SU-DHL-6 (cell line): ENCODE results near the gene STAP1.

ENCODE experiments used
- H2AFZ ChIP-seq: fragments of 200-600 bp; sonication (generic); 2 replicates; pipeline ENCODE4 v1.6.1; 2014; ENCODE audit warnings: low read depth, mild to moderate bottlenecking, moderate library complexity, mixed read lengths, antibody characterized with exemption, low read length; ENCODE audit not compliant: severe bottlenecking
- H3F3A ChIP-seq: fragments of 200-600 bp; shearing (Covaris generic); 2 replicates; pipeline ENCODE4 v1.6.0; 2016; ENCODE audit warnings: antibody characterized with exemption, mild to moderate bottlenecking; ENCODE audit not compliant: insufficient read depth
- H3K27ac ChIP-seq: fragments of 200-600 bp; sonication (generic); 2 replicates; pipeline ENCODE4 v1.5.1; 2016; ENCODE audit warnings: low read depth, mild to moderate bottlenecking, low read length, moderate library complexity, mixed read lengths
- H3K27me3 ChIP-seq: fragments of 200-600 bp; sonication (generic), shearing (Covaris generic); 2 replicates; pipeline ENCODE4 v1.6.0; 2014; ENCODE audit warnings: mild to moderate bottlenecking, low read length
- H3K36me3 ChIP-seq: fragments of 200-600 bp; sonication (generic); 2 replicates; pipeline ENCODE4 v1.6.1; 2014; ENCODE audit warnings: mild to moderate bottlenecking, low read length, mixed read lengths
- H3K4me2 ChIP-seq: fragments of 300-600, 200-600 bp; shearing (Covaris generic), sonication (generic); 2 replicates; pipeline ENCODE4 v1.6.0; 2014; ENCODE audit warnings: low read length, low read depth, mild to moderate bottlenecking; ENCODE audit not compliant: poor library complexity, severe bottlenecking
- H3K4me3 ChIP-seq: fragments of 200-600 bp; sonication (generic); 2 replicates; pipeline ENCODE4 v1.5.1; 2014; ENCODE audit warnings: antibody characterized with exemption, low read length, mild to moderate bottlenecking, mixed read lengths; ENCODE audit not compliant: insufficient read depth, poor library complexity, severe bottlenecking
- H3K79me2 ChIP-seq: fragments of 200-600 bp; sonication (generic); 2 replicates; pipeline ENCODE4 v1.6.1; 2014; ENCODE audit warnings: mild to moderate bottlenecking, low read length, moderate library complexity; ENCODE audit not compliant: insufficient read depth
- H3K9ac ChIP-seq: fragments of 200-600 bp; sonication (generic); 2 replicates; pipeline ENCODE4 v1.7.0; 2014; ENCODE audit warnings: mild to moderate bottlenecking, low read length
- H3K9me2 ChIP-seq: fragments of 200-600 bp; sonication (generic); replicated peaks from 2 replicates; pipeline ENCODE4 v1.6.1; 2014; ENCODE audit warnings: low read length; ENCODE audit not compliant: insufficient read depth
- H3K9me3 ChIP-seq: fragments of 200-600 bp; sonication (generic); 2 replicates; pipeline ENCODE4 v1.6.1; 2014; ENCODE audit warnings: low read length, mixed read lengths; ENCODE audit not compliant: insufficient read depth
- H4K20me1 ChIP-seq: fragments of 200-600 bp; sonication (generic); 2 replicates; pipeline ENCODE4 v1.6.1; 2014; ENCODE audit warnings: low read depth, mild to moderate bottlenecking, antibody characterized with exemption, low read length, moderate library complexity, mixed read lengths
- EZH2phosphoT487 ChIP-seq: fragments of 200-600 bp; sonication (generic), shearing (Covaris generic); conservative IDR thresholded peaks from 2 replicates; pipeline ENCODE4 v1.6.1; 2018; ENCODE audit warnings: mild to moderate bottlenecking, antibody characterized with exemption, low read length, moderate library complexity, mixed read lengths
- TF ChIP-seq, protein P1 (sequence below): fragments of 200-600 bp; sonication (generic); IDR thresholded peaks from one replicate; pipeline ENCODE4 v1.5.1; 2017; ENCODE audit warnings: antibody characterized with exemption, mild to moderate bottlenecking, low read length, moderate library complexity; ENCODE audit not compliant: insufficient read depth, poor library complexity, severe bottlenecking

Gene STAP1

GRCh38 chr4:67558493-67558892 is at the start of gene STAP1:
TSS of gene STAP1 (plus strand) at chr4:67558727. CDS start at chr4:67558810, 83 bp downstream.
- Histone ChIP-seq H3K9me2 (no peaks in the 10 kb centered on the region), H3K9me3 (no peaks in the 10 kb centered on the region), H3K79me2 (peaks cover 49% of the 10 kb centered on the region), H3K36me3 (peaks cover 2% of the 10 kb centered on the region; the same call in 1 of the 2 replicates), H3F3A (peaks cover 3% of the 10 kb centered on the region; the same call in 1 of the 2 replicates), H2AFZ (no peak within 1 kb of the TSS), H3K4me3 (peak within 1 kb of the TSS; percentile 73), H4K20me1 (no peaks in the 10 kb centered on the region), H3K27ac (peak within 1 kb of the TSS; percentile 87), H3K9ac (peak within 1 kb of the TSS; percentile 69), H3K27me3 (no peaks in the 10 kb centered on the region), H3K4me2 (peak within 1 kb of the TSS; percentile 70)
- TF ChIP-seq EZH2phosphoT487 = no peak
- TF ChIP-seq, protein P1, sequence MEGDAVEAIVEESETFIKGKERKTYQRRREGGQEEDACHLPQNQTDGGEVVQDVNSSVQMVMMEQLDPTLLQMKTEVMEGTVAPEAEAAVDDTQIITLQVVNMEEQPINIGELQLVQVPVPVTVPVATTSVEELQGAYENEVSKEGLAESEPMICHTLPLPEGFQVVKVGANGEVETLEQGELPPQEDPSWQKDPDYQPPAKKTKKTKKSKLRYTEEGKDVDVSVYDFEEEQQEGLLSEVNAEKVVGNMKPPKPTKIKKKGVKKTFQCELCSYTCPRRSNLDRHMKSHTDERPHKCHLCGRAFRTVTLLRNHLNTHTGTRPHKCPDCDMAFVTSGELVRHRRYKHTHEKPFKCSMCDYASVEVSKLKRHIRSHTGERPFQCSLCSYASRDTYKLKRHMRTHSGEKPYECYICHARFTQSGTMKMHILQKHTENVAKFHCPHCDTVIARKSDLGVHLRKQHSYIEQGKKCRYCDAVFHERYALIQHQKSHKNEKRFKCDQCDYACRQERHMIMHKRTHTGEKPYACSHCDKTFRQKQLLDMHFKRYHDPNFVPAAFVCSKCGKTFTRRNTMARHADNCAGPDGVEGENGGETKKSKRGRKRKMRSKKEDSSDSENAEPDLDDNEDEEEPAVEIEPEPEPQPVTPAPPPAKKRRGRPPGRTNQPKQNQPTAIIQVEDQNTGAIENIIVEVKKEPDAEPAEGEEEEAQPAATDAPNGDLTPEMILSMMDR = no peak

DNA sequence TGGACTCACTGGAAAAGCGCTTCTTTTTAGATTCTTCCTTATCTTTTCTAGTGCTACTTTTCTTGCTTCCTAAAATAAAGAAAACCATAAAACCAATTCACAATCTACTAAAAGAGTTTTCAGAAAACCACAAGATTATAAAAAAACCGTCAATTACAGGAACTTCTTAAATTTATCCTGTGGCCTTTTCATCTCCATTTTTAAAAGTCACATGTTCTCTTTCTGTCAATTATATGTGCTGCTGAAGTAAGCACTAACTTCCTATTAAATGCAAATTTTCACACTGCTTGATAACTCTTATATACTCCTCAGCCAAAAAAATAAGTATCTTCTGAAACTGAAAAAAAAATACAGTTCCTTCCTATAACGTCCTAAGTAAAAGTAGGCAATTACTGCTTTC is 46.0 kb upstream of the STAP1 start:
- Histone ChIP-seq H3K36me3 (peaks cover 4% of the 10 kb centered on the region; the same call in 1 of the 2 replicates), H3K27ac (no peak overlapping the region), H3K27me3 (no peaks in the 10 kb centered on the region)

GRCh38 chr4:67520141-67520540 is 38.4 kb upstream of the STAP1 start:
- no peaks in the 10 kb centered on the region for H3K9me3 ChIP-seq
- no peaks in the 10 kb centered on the region for H4K20me1 ChIP-seq
- H3K79me2 ChIP-seq = peaks cover 18% of the 10 kb centered on the region; the same call in 1 of the 2 replicates
- no peaks in the 10 kb centered on the region for H3K9me2 ChIP-seq
- H2AFZ ChIP-seq = no peak overlapping the region
- no peak overlapping the region for H3K9ac ChIP-seq
- H3F3A ChIP-seq = no peaks in the 10 kb centered on the region
- H3K36me3 ChIP-seq = no peaks in the 10 kb centered on the region
- no peak overlapping the region for H3K4me3 ChIP-seq
- no peak overlapping the region for H3K4me2 ChIP-seq
- no peak for TF ChIP-seq EZH2phosphoT487
- TF ChIP-seq, protein P1 = no peak
- H3K27me3 ChIP-seq = no peaks in the 10 kb centered on the region
- H3K27ac ChIP-seq = no peak overlapping the region

More for the DNA sequence above, 46.0 kb upstream of the STAP1 start:
- Histone ChIP-seq H4K20me1 (no peaks in the 10 kb centered on the region), H3K9me2 (no peaks in the 10 kb centered on the region), H3K4me2 (no peak overlapping the region), H3K9me3 (no peaks in the 10 kb centered on the region), H3K9ac (no peak overlapping the region), H3K4me3 (no peak overlapping the region), H3K79me2 (0 out of 2 replicates have a peak, but pooled peaks cover 3% of the 10 kb centered on the region), H2AFZ (no peak overlapping the region), H3F3A (no peaks in the 10 kb centered on the region)
- TF ChIP-seq, protein P1 = no peak
- TF ChIP-seq EZH2phosphoT487 = no peak
